HepG2 (cell line): Measurements from ENCODE around the gene ARHGEF10L. TPM values are rescaled to one million over a fixed set of nuclear protein-coding genes. Genes with fewer than 3 reads are reported as not detected.

Experiments
- ATAC-seq: fragments of 200-7000 bp; cut with Tn5 transposase; 3 replicates; pipeline ENCODE4 v1.9.1; 2020; ENCODE audit warnings: mild to moderate bottlenecking, moderate library complexity
- BruUV-seq: library from RNA; stranded (reverse); fragments of 400-500 nt; replicated peaks from 2 replicates; lab custom pipeline; 2021; lab: Mats Ljungman, UMichigan
- CTCF ChIA-PET: fragments of 300-600 bp; formaldehyde crosslinking; extraction: SDS; loops from one replicate; lab custom pipeline; 2021; ENCODE audit warnings: low total read pairs, inconsistent platforms, low intra/inter-chr PET ratio; lab: Yijun Ruan, JAX
- POLR2A ChIA-PET: fragments of 350-600 bp; sonication (Branson Sonifier 250); formaldehyde crosslinking; loops from one replicate; lab custom pipeline; 2020; ENCODE audit warnings: antibody characterized with exemption, inconsistent platforms; lab: Yijun Ruan, JAX
- DNase-seq: peaks from one replicate; pipeline ENCODE4 v3.0.0-alpha.2; 2015; ENCODE audit warnings: low spot score
- FAIRE-seq: peaks from 3 replicates; lab custom pipeline; 2011; peaks lifted over from hg19 to GRCh38; lab: Jason Lieb, UNC
- H2AFZ ChIP-seq: one replicate; pipeline ENCODE4 v1.6.1; 2011; ENCODE audit warnings: low read length, inconsistent platforms
- H3K27ac ChIP-seq: fragments of 300-600 bp; 3 replicates; pipeline ENCODE4 v1.8.0; 2011; ENCODE audit warnings: mixed run types, mild to moderate bottlenecking, mixed read lengths, low read length, inconsistent platforms; ENCODE audit not compliant: insufficient read depth; ENCODE audit errors: extremely low read length
- H3K27me3 ChIP-seq, 2 experiments: fragments of 200-600 bp in 1 of 2; 2 replicates in 1 of 2; 3 replicates in 1 of 2; pipeline versions ENCODE4 v1.6.0 to v1.8.0; 2011; ENCODE audit warnings: low read length in 2 of 2, mild to moderate bottlenecking in 2 of 2, moderate library complexity in 2 of 2, inconsistent platforms in 1 of 2; ENCODE audit not compliant: insufficient read depth in 2 of 2, control insufficient read depth in 1 of 2
- H3K36me3 ChIP-seq, 2 experiments: fragments of 200-600 bp in 1 of 2; replicated peaks in 1 of 2; 2 replicates in 1 of 2; 3 replicates in 1 of 2; pipeline versions ENCODE4 v1.5.1 to v1.8.0; 2011; ENCODE audit warnings: low read length in 2 of 2, inconsistent platforms in 1 of 2; ENCODE audit not compliant: insufficient read depth in 2 of 2, control insufficient read depth in 1 of 2
- H3K4me1 ChIP-seq: 2 replicates; pipeline ENCODE4 v1.5.1; 2012; ENCODE audit warnings: low read length, inconsistent platforms; ENCODE audit not compliant: insufficient read depth
- H3K4me2 ChIP-seq: 2 replicates; pipeline ENCODE4 v1.6.0; 2011; ENCODE audit warnings: low read depth, low read length, inconsistent platforms
- H3K4me3 ChIP-seq, 3 experiments: fragments of 200-600 bp in 1 of 3; sonication (generic), shearing (Covaris generic) in 1 of 3; replicated peaks in 1 of 3; 2 replicates each; pipeline ENCODE4 v1.5.1; 2011 to 2016; ENCODE audit warnings: low read length in 3 of 3, inconsistent platforms in 2 of 3, low read depth in 2 of 3, mild to moderate bottlenecking in 2 of 3, control low read depth in 1 of 3, mixed read lengths in 1 of 3; ENCODE audit not compliant: insufficient read depth in 1 of 3
- H3K79me2 ChIP-seq: one replicate; pipeline ENCODE4 v1.6.1; 2011; ENCODE audit warnings: low read length, inconsistent platforms; ENCODE audit not compliant: insufficient read depth
- H3K9ac ChIP-seq: 2 replicates; pipeline ENCODE4 v1.6.0; 2011; ENCODE audit warnings: mild to moderate bottlenecking, low read depth, low read length, inconsistent platforms; ENCODE audit not compliant: insufficient read depth
- H3K9me3 ChIP-seq: 2 replicates; pipeline ENCODE4 v1.5.1; 2012; ENCODE audit warnings: mild to moderate bottlenecking, low read length
- H4K20me1 ChIP-seq: 2 replicates; pipeline ENCODE4 v1.6.0; 2011; ENCODE audit warnings: inconsistent platforms, mild to moderate bottlenecking, low read length, moderate library complexity; ENCODE audit not compliant: insufficient read depth
- CBFB ChIP-seq: sonication (generic); formaldehyde crosslinking; IDR thresholded peaks from 2 replicates; pipeline ENCODE4 v1.4.0; 2020; ENCODE audit warnings: missing genetic modification reagents
- CEBPB ChIP-seq: IDR thresholded peaks from 2 replicates; pipeline ENCODE4 v1.6.1; 2011; ENCODE audit warnings: low read depth, low read length, improper control_type of control experiment, borderline replicate concordance
- EZH2 ChIP-seq: conservative IDR thresholded peaks from 2 replicates; pipeline ENCODE4 v1.6.1; 2012; ENCODE audit warnings: mild to moderate bottlenecking, low read depth, low read length, moderate library complexity
- FOXA1 ChIP-seq, 2 experiments: fragments of 450-650 bp in 1 of 2; sonication (generic) in 1 of 2; formaldehyde crosslinking in 1 of 2; IDR thresholded peaks; 2 replicates each; pipeline versions ENCODE4 v1.4.0 to v1.6.1; 2016 to 2020; ENCODE audit warnings: missing genetic modification reagents in 1 of 2
- HMGA1 ChIP-seq: sonication (generic); formaldehyde crosslinking; conservative IDR thresholded peaks from 2 replicates; pipeline ENCODE4 v1.4.0; 2020; ENCODE audit warnings: missing genetic modification reagents
- KLF16 ChIP-seq, 2 experiments: sonication (generic) in 1 of 2; formaldehyde crosslinking in 1 of 2; IDR thresholded peaks; 2 replicates each; pipeline versions ENCODE4 v1.6.1 to v1.8.0; 2016 to 2023; ENCODE audit warnings: missing genetic modification reagents in 2 of 2, missing compliant biosample characterization in 1 of 2
- LCORL ChIP-seq, 2 experiments: fragments of 450-650 bp in 1 of 2; sonication (generic) in 1 of 2; formaldehyde crosslinking in 1 of 2; IDR thresholded peaks; 2 replicates each; pipeline versions ENCODE4 v1.5.0 to v1.6.1; 2017 to 2020; ENCODE audit warnings: antibody characterized with exemption in 1 of 2, missing genetic modification reagents in 1 of 2
- RCOR2 ChIP-seq: IDR thresholded peaks from 2 replicates; pipeline ENCODE4 v1.6.1; 2016; ENCODE audit warnings: missing biosample characterization, missing genetic modification reagents
- TEAD2 ChIP-seq: sonication (generic); formaldehyde crosslinking; IDR thresholded peaks from 2 replicates; pipeline ENCODE4 v1.9.0; 2021; ENCODE audit warnings: missing genetic modification reagents
- ZFP90 ChIP-seq: sonication (generic); formaldehyde crosslinking; IDR thresholded peaks from 2 replicates; pipeline ENCODE4 v1.8.0; 2022; ENCODE audit warnings: missing genetic modification reagents, mild to moderate bottlenecking, inconsistent platforms, borderline replicate concordance
- ZNF740 ChIP-seq: sonication (generic); formaldehyde crosslinking; IDR thresholded peaks from 2 replicates; pipeline ENCODE4 v1.4.0; 2020; ENCODE audit warnings: missing genetic modification reagents
- WGBS: methylation state at CpG from one replicate; pipeline ENCODE4 v1.1.6; 2017; ENCODE audit warnings: low lambda C conversion rate; 5-methylcytosine and 5-hydroxymethylcytosine counted together
- in situ Hi-C: cut with HindIII; loops from 2 replicates; pipeline ENCODE4 v1.10.0; 2017; ENCODE audit warnings: low pct_unique_long_range_greater_than_20kb; ENCODE audit not compliant: extremely low pct_ligation_motif_present
- intact Hi-C: fragments of 100-400 bp; cut with micrococcal nuclease; formaldehyde crosslinking; loops from one replicate; pipeline ENCODE4 v1.10.0; 2022; ENCODE audit not compliant: unreplicated experiment
- polyA plus RNA-seq, 8 experiments: library from polyadenylated mRNA; depleted of rRNA in 3 of 8; stranded (reverse) in 7 of 8; unstranded in 1 of 8; fragments of >200 nt; fragmentation: Illumina TruSeq in 4 of 8; extraction: Trizol in 4 of 8; gene quantifications; 2 replicates each; pipeline versions ENCODE4 v1.2.1 to v1.2.3, GENCODE V29; 2011 to 2016; ENCODE audit warnings: low read depth in 4 of 8, missing spikeins in 1 of 8, mixed read lengths in 1 of 8; ENCODE audit not compliant: insufficient read depth in 1 of 8
- total RNA-seq, 5 experiments: library from RNA; depleted of rRNA; stranded (reverse); fragments of >200 nt; fragmentation: Illumina TruSeq; extraction: Trizol; gene quantifications; 2 replicates each; pipeline ENCODE4 v1.2.3, GENCODE V29; 2016; ENCODE audit warnings: low read depth in 1 of 5
- TF ChIP-seq, protein P1 (sequence below): sonication (generic); formaldehyde crosslinking; IDR thresholded peaks from 2 replicates; pipeline ENCODE4 v1.4.0; 2020; ENCODE audit warnings: missing genetic modification reagents

Gene ARHGEF10L
- total and polyA plus RNA-seq, 2 of the 13 experiments (the other 11 are each of a cell fraction or from before 2014, with no cell fraction given), result 46.5 to 78.3 TPM

DNA sequence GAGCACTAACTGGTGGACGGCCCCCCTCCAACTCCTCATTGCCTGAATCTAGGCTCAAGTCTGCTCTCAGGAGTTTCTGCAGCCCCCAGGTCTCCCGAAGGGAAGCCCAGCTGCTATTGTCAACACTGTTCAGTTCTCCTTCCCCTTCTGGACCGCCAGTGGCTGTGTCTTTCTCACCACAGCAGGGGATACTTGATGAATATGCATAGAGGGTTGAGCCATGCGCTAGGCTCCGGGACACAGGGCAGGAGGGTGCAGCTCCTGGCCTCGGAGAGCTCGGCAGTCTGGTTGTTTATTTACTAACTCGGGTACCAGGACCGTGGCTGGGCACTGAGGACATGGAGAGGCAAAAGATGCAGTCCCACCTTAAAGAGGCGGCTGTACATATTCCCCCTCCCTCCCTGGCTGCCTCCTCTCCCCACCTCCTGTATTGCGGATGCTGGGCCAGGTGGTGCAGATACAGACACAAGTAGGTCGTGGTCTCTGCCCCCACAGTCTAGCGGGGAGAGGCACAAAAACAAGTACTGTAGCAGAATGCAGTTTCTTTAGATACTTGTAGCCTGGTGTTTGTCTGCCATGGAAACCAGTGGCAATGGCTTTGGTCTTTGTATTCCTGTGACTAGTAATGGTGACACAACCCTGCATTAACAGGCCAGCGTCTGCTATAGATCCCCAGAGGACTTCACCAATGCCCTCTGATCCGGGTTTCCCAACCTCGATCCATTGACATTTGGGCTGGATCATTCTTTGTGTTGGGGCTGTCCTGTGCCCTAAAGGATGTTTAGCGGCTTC, 26.2 kb downstream of the ARHGEF10L start:
- ChIA-PET CTCF (no interaction called here), POLR2A (interaction anchor here (0.9 to 2.1 kb wide), 4 partner anchors 9 to 22 kb away, joined by 3 to 9 read pairs (median 6); no protein-coding TSS in a partner anchor)
- 6% methylated on average over 14 of the region's 17 CpGs for WGBS
- H3K4me3 ChIP-seq, result peak overlapping the region in 2 of 3 experiments; percentile 18 to 41; a peak in 2 of 6 replicates
- no peaks in the 10 kb centered on the region for H3K36me3 ChIP-seq
- intact Hi-C loops (no loop called here), in situ Hi-C loops (no loop called here)
- peak overlapping the region; percentile 60 for H3K27ac ChIP-seq
- H3K9me3 ChIP-seq, result no peaks in the 10 kb centered on the region
- ATAC-seq (peak; percentile 71), FAIRE-seq (no peak), DNase-seq (no peak)
- no peaks in the 10 kb centered on the region for H3K79me2 ChIP-seq
- peak overlapping the region; percentile 64 for H3K4me2 ChIP-seq
- no TSS peak for BruUV-seq
- H3K4me1 ChIP-seq, result peaks cover 79% of the 10 kb centered on the region
- H3K27me3 ChIP-seq, result no peaks in the 10 kb centered on the region
- TF ChIP-seq ZFP90 (CRISPR knock-in tag) (peak; percentile 44; the same call in 1 of the 2 replicates), LCORL (IDR thresholded peaks at IDR 0.05) (no peak), LCORL (CRISPR knock-in tag; IDR thresholded peaks at IDR 0.05) (peak; percentile 51; the same call in 1 of the 2 replicates), CEBPB (peak; percentile 3; the same call in 1 of the 2 replicates), FOXA1 (IDR thresholded peaks at IDR 0.05) (no peak), FOXA1 (CRISPR knock-in tag; IDR thresholded peaks at IDR 0.05) (peak; percentile 33; the same call in 1 of the 2 replicates), ZNF740 (no peak), TEAD2 (CRISPR knock-in tag) (no peak), RCOR2 (CRISPR knock-in tag) (no peak), EZH2 (no peak), KLF16 (CRISPR knock-in tag; IDR thresholded peaks at IDR 0.05) (no peak), CBFB (CRISPR knock-in tag) (no peak), HMGA1 (CRISPR knock-in tag) (no peak)
- TF ChIP-seq, protein P1, sequence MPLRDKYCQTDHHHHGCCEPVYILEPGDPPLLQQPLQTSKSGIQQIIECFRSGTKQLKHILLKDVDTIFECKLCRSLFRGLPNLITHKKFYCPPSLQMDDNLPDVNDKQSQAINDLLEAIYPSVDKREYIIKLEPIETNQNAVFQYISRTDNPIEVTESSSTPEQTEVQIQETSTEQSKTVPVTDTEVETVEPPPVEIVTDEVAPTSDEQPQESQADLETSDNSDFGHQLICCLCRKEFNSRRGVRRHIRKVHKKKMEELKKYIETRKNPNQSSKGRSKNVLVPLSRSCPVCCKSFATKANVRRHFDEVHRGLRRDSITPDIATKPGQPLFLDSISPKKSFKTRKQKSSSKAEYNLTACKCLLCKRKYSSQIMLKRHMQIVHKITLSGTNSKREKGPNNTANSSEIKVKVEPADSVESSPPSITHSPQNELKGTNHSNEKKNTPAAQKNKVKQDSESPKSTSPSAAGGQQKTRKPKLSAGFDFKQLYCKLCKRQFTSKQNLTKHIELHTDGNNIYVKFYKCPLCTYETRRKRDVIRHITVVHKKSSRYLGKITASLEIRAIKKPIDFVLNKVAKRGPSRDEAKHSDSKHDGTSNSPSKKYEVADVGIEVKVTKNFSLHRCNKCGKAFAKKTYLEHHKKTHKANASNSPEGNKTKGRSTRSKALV (CRISPR knock-in tag), result 0 out of 2 replicates have a peak, but pooled peaks have one; percentile 45
- H2AFZ ChIP-seq, result no peak overlapping the region
- peak overlapping the region; percentile 53; the same call in 1 of the 2 replicates for H3K9ac ChIP-seq
- H4K20me1 ChIP-seq, result no peaks in the 10 kb centered on the region
